Measurements from ENCODE around the gene NPEPPS.

The NPEPPS gene

DNA sequence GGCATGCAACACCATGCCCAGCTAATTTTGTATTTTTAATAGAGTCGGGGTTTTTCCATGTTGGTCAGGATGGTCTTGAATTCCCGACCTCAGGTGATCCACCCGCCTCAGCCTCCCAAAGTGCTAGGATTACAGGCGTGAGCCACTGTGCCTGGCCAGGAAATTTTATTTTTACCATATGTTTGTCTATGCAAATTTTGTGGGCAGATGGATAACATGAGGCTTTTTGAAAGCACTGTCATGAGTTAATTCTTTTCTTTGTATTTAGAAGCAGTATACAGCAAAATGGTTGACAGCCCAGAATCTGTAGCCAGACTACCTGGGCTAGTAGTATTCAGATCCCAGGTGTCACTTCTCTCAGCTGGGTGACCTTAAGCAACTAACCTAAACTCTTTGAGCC lies 110.3 kb downstream of the NPEPPS start:
- TF ChIP-seq, protein P1, sequence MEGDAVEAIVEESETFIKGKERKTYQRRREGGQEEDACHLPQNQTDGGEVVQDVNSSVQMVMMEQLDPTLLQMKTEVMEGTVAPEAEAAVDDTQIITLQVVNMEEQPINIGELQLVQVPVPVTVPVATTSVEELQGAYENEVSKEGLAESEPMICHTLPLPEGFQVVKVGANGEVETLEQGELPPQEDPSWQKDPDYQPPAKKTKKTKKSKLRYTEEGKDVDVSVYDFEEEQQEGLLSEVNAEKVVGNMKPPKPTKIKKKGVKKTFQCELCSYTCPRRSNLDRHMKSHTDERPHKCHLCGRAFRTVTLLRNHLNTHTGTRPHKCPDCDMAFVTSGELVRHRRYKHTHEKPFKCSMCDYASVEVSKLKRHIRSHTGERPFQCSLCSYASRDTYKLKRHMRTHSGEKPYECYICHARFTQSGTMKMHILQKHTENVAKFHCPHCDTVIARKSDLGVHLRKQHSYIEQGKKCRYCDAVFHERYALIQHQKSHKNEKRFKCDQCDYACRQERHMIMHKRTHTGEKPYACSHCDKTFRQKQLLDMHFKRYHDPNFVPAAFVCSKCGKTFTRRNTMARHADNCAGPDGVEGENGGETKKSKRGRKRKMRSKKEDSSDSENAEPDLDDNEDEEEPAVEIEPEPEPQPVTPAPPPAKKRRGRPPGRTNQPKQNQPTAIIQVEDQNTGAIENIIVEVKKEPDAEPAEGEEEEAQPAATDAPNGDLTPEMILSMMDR (IDR thresholded peaks at IDR 0.05; ENCODE audit: low read length, missing control alignments), result no peak
- DNase-seq (ENCODE audit: low read depth), result no peak
- no peak overlapping the region for H3K4me3 ChIP-seq (replicated peaks; ENCODE audit: low read depth, low read length)

DNA sequence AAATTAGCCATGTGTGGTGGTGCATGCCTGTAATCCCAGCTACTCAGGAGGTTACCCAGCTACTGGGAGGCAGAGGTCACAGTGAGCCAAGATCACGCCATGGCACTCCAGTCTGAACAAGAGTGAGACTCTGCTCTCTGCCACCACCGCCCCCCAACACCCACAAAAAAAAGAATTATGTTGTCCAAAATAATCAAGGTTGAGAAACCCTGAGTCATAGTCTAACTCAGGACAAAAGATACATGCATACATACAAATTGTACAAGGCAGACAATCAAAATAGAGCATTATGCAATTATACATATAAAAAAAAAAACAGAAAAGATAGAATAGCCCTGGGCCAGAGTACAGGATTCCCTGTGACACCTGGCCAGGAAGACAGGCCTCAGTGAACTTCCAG lies 112.2 kb downstream of the NPEPPS start:
- TF ChIP-seq, protein P1 (IDR thresholded peaks at IDR 0.05; ENCODE audit: low read length, missing control alignments), result no peak
- no peak overlapping the region for H3K4me3 ChIP-seq (replicated peaks; ENCODE audit: low read depth, low read length)
- peak; percentile 46 for DNase-seq (ENCODE audit: low read depth)

DNA sequence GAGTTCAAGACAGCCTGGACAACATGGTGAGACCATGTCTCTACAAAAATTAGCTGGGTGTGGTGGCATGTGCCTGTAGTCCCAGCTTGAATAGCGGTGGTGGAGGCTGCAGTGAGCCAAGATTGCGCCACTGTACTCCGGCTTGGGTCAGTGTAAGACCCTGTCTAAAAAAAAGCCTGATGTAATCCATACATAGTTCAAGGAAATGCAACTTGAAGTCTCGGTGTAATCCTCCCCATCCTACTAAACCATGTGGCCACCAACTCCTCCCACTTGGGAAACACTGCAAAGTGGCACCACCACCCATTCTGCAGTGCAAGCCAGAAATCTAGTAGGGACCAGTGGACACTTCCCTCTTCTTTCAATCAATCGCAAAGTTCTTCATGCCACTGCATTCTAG lies 113.4 kb downstream of the NPEPPS start:
- H3K4me3 ChIP-seq (replicated peaks; ENCODE audit: low read depth, low read length), result no peak overlapping the region
- TF ChIP-seq, protein P1 (IDR thresholded peaks at IDR 0.05; ENCODE audit: low read length, missing control alignments), result no peak
- no peak for DNase-seq (ENCODE audit: low read depth)

DNA sequence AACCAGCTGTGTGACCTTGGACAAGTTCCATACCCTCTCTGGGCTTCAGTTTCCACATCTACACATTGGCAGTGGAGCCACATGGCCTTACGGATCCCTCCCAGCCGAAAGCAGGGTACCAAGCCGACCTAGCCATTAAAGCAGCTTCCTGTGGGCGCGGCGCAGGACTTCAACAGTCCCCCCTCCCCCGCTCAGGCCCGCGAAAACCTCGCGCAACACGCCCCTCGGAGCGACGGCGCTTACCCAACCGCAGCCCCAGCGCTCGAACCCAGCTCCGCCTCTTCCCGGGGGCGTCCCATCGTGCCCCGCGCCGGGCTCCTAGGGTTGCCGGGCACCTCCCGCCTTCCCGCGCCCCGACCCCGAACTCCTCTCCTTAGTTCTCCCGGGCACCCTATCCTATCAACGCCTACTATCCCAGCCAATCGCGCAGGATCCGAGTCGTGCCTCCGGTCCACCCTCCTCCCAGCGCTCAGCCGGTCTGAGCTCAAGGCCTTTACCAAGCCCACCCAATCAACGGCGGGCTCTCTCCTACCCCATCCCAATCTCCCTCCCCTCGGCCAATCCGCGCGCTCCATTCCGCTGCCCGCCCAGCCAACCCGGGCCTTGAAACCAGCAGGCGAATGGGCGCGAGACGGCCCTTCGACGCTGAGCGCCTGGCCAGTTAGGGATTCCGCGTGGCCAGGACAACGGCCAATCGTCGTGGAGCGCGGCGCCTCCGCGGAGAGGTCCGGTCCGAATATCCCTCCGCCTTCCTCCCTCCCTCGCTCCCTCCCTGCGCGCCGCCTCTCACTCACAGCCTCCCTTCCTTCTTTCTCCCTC lies 118.5 kb downstream of the NPEPPS start, which contains the start of gene KPNB1:
Gene KPNB1 (plus strand): TSS at position 767 of the 819 bp plus-strand sequence. CDS start 326 bp downstream, outside the sequence.
- H3K4me3 ChIP-seq (replicated peaks; ENCODE audit: low read depth, low read length), result peak within 1 kb of the TSS; percentile 80
- peak; percentile 100 for DNase-seq (ENCODE audit: low read depth)
- TF ChIP-seq, protein P1 (IDR thresholded peaks at IDR 0.05; ENCODE audit: low read length, missing control alignments), result no peak

DNA sequence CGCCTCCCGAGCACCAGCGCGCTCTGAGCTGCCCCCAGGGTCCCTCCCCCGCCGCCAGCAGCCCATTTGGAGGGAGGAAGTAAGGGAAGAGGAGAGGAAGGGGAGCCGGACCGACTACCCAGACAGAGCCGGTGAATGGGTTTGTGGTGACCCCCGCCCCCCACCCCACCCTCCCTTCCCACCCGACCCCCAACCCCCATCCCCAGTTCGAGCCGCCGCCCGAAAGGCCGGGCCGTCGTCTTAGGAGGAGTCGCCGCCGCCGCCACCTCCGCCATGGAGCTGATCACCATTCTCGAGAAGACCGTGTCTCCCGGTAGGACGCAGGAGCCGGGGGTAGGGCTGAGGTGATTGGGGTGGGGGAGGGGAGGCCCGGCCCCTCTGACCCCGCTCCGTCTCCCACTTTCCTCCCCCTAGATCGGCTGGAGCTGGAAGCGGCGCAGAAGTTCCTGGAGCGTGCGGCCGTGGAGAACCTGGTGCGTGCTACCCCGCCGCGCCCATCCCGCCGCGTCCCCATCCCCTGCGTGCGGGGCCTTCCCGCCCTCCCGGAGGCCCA lies 119.1 kb downstream of the NPEPPS start:
- peak overlapping the region; percentile 80 for H3K4me3 ChIP-seq (replicated peaks; ENCODE audit: low read depth, low read length)
- DNase-seq (ENCODE audit: low read depth), result no peak
- TF ChIP-seq, protein P1 (IDR thresholded peaks at IDR 0.05; ENCODE audit: low read length, missing control alignments), result no peak

DNA sequence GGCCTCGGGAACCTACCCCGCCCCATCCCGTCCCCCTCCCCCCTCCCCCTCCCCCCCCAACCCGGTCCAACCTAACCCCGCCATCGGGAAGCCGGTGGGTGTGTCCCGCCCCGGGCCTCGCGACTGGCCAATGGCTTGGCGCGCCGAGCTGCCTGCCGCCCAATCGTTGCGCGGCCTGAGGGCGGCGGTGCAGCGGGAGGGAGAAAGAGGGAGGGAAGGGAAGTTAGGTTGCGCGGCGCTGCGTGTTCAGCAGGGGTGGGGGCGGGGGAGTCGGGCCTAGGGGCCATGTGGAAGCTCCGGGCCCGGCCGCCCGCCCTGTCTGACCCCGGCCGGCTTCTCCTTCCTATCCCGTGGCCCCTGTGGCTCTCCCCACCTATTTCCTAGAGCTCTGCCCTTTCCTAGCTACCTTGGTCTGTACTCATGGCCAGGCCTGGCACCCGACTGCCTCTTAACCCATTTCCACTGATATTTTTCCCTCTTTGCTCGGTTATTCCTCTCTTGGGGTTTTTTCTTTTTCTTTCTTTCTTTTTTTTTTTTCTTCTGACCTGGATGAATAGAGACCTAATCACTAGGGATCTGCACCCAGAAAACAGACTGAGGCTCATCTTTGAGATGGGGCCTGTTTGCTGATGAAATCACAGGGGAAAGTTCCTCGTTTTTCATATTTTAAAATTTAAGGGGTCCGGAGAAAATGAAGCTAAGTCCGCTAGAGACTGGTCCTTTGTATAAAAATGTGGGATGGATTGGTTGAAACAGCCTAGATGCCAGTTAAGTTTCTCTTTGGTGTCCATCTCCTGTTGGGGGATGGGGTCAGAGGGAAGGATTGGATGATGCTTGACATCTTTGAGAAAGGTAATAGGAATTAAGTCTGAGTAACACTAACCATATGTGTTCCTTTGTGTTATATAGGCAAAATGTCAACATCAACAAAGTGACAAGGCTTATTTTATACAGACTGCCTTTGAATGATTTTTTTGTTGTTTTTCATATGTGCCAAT lies 119.9 kb downstream of the NPEPPS start:
- DNase-seq (ENCODE audit: low read depth), result peak; percentile 98
- TF ChIP-seq, protein P1 (IDR thresholded peaks at IDR 0.05; ENCODE audit: low read length, missing control alignments), result no peak
- peak overlapping the region; percentile 80 for H3K4me3 ChIP-seq (replicated peaks; ENCODE audit: low read depth, low read length)

Measured in fibroblast of pulmonary artery (primary cell).